Stimulated activated CD4-positive, alpha-beta T cell treated with anti-CD3 and anti-CD28 coated beads, Interleukin-4, amount 100 ng/mL, for 1 hour (primary cell): ENCODE measurements around the gene PTPN2.
"Not testable (repeated sequence)": the region's sequence is repeated elsewhere in the genome, so short reads cannot be mapped to it uniquely, and the experiment has no call there.

Experiments used
- DNase-seq: peaks from one replicate; pipeline ENCODE4 v3.0.0-alpha.2; 2020

PTPN2 gene

DNA sequence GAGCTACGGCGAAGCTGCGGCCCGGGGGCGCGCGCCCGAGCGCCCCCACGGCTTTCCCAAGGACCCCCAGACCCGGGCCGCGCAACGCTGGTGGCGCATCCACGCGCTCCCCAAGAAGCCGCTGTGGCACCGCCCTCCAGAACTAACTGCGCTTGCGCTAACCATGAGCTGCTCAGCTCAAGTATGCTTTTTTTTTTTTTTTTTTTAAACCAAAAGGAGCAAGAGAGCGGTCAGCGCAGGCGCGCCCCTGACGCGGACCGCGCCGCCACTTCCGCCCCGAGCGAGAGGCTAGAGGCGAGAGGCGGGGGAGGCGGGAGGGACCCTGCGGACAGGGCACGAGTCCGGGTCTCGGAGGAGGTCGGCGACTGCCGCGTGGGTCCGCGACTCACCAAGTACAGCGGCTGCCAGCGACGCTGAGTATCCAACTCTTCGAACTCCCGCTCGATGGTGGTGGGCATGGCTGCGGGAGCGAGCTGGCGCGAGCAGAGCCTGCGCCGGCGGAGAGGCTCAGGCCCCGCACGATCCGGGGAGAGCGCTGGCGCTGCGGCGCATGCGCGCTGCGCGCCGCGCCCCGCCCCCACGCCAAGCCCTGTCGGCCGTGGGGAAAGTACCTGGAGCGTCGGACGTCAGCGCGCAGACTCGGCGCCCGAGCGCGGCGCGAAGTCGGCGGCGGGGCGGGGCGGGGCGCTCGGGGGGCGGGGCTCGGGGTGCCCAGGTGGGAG is at the start of gene PTPN2:
Gene PTPN2 (minus strand): TSS at position 554 of the 722 bp plus-strand sequence. CDS start 96 bp downstream, at position 458.
- peak; percentile 89 for DNase-seq

DNA sequence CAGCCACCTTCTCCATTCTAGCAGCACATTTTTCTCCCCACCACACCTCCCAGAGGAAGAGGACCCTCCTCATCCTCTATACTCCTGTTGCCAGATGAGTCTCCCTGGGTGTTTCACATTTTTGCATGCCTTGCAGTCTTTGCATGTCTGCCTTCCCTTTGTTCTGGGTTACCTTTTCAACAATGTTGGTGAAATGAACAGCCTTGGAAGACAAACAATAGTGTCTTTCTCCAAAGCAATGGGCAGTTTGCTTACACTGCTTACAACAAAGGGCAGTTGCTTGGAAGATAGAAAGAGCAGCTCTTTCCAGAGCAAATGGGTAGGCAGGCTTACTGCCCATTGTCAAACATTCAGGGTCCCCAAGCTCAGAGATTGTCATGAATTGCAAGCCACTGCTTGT is 49.3 kb upstream of the PTPN2 start:
- no peak for DNase-seq

DNA sequence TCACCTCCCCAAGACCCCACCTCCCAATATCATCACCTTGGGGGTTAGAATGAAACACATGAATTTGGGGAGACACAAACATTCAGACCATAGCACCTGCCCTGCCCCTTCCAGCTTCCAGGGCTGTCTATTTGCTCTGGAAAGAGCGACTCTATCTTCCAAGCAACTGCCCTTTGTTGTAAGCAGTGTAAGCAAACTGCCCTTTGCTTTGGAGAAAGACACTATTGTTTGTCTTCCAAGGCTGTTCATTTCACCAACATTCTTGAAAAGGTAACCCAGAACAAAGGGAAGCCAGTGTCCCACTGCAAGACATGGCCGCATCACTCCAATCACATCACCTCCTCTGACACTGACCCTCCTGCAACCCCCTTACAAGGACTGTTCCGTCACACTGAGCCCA is 46.9 kb upstream of the PTPN2 start:
- no peak for DNase-seq

DNA sequence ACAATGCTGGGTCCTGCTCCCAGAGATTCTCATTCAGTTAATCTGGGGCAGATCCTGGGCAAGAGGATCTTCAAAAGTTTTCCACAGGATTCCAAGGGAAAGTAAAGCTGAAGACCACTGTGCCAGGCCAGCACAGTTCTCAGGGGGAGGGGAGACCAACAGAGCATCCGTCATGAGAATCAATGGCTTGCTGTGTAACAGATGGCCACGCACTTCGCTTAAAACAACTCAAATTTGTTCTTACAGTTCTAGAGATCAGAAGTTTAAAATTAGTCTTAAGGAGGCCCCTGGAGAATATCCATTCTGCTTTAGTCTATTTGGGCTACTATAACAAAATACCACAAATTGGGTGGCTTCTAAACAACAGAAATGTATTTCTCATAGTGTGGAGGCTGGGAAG is 46.3 kb upstream of the PTPN2 start:
- no peak for DNase-seq

DNA sequence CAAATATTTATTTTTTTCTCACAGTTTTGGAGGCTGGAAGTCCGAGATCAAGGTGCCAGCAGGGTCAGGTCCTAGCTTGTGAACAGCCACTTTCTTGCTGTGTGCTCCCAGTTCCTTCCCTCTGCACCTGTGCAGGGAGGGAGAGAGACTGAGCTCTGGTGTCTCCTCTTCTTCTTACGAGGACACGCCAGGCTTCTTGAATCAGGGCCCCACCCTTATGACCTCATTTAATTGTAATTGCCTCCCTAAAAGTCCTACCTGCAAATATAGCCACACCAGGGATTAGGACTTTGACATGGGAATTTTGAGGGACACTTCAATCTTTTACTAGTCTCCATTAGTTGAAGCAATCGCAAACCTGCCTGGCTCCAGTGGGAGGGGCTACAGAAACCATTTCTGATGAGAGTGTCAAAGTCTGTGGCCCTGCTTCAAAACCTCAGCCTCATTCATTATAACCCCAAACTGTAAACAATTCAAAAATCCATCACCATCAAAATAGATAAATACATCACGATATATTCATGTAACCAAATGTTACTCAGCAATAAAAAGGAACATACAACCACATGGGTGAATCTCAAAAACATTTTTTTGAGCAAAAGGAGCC is 45.5 kb upstream of the PTPN2 start:
- no peak for DNase-seq

DNA sequence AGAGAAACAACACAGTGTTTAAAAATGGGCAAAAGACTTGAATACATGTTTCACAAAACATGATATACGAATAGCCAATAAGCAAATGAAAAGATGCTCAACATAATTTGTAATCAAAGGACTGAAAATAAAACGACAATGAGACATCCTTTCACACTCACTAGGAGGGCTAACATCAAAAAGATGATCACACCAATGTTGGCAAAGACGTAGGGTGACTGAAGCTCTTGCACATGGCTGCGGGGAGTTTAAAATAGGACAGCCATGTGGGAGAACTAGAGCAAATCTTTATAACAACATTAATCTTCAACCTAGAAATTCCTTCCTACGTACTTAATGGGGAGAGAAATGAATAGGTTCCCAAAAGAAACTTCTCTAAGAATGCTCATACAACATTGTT is 44.6 kb upstream of the PTPN2 start:
- DNase-seq = no peak

DNA sequence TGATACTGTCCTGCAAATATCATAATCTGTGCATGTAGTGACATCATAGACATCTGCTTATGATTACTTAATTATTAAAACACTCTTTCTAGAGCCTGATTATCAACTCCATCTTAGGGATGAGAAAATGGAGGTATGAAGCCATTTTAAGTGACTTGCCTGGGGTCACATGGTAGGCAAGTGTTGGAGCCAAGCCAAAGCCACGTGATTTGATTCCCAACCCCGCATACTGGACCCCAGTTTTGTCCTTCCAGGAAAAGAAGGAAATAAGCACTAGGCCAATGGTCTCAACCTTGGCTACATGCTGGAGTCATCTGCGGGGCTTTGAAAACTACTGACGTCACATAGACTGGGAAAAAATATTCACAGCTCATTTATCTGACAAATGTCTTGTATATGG is 44.2 kb upstream of the PTPN2 start:
- no peak for DNase-seq

DNA sequence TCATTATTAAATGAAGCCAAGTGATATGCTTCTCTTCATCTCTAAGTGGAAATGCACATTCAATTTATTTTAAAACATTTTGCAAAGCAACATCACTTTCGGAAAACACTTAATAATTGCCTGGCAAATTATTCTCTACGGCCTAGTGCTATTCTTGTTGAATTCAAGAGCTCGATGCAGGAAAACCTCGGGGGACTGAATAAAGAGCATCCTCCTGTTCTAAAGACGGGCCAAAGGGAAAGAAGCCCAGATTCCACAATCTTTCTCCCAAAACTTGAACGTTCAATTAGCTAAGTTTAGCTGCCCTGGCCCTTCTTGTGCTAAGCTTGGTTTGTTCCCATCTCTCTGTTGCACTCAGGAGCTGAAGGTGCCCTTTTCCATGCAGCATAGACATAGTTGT is 40.6 kb upstream of the PTPN2 start:
- no peak for DNase-seq

DNA sequence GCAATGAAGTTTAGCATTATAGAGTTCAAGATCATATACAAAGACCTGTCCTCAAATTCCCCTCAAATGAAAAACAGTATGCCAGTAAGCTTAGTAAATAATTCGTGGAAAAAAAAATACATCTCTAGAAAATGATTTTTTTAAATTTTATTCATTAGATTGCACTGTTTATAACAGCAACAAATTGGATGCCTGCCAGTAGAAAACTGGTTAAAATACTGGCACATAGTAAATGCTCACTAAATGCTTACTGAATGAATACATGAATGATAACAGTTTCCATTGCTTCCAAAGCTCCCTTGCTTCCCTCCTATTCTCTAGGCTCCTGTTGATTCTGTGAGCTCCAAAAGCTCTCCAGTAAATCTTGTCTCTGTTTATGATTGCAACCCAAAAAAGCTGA is 38.2 kb upstream of the PTPN2 start:
- DNase-seq = no peak

DNA sequence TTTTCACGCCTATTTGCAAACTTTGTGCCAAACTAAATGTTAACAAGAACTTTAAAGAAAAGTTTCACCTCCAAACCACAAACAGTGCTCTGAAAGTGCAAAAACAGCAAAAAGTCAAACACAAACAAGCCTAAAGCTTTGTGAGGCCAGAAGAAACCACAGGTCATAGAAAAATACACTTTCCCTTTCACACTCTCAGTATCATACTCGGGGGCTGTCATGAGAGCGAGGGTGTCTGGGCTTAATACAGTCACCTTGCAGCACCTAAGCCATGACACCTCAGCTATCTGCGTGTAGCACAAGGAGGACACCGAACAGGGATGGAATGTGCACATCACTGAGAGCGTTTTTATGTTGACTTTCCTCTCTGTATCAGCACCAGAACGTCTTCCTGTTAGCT is 37.1 kb upstream of the PTPN2 start:
- DNase-seq = no peak

DNA sequence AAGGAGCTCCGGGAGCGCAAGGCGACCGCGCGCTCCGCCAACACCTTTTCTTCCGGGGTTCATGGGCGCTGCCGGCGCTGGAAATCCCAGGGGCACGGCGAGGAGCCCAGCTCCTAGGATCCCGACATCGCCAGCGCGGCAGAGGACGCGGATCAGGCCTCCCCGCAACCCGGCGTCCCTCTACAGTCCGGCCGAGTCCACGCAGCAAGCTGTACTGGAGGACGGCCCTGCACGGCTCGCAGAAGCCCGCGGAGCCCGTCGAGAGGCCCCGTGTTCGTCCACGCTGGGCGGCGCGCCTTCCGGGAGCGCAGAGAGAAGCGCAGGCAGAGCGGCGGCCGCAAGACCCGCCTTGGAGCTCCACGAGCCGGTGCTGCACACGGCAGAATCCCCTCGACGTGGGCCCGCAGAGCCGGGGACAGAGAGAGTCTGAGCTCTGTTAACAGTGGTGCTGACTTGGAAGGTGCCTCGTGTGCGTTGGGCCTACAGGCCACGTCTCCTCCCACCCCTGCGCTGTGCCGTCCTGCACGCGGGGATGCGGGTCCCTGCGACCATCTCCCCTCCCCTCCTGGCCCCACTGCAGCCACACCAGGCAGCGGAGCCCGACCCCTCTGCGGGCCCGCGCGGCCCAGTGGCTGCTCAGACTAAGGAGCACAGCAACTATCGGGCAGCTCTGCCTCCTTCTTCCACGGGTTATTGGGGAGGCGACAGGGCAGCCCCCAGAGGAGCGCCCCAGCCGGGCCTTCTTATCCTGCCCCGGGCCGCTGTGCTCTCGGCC is 28.1 kb upstream of the PTPN2 start:
- DNase-seq = no peak

DNA sequence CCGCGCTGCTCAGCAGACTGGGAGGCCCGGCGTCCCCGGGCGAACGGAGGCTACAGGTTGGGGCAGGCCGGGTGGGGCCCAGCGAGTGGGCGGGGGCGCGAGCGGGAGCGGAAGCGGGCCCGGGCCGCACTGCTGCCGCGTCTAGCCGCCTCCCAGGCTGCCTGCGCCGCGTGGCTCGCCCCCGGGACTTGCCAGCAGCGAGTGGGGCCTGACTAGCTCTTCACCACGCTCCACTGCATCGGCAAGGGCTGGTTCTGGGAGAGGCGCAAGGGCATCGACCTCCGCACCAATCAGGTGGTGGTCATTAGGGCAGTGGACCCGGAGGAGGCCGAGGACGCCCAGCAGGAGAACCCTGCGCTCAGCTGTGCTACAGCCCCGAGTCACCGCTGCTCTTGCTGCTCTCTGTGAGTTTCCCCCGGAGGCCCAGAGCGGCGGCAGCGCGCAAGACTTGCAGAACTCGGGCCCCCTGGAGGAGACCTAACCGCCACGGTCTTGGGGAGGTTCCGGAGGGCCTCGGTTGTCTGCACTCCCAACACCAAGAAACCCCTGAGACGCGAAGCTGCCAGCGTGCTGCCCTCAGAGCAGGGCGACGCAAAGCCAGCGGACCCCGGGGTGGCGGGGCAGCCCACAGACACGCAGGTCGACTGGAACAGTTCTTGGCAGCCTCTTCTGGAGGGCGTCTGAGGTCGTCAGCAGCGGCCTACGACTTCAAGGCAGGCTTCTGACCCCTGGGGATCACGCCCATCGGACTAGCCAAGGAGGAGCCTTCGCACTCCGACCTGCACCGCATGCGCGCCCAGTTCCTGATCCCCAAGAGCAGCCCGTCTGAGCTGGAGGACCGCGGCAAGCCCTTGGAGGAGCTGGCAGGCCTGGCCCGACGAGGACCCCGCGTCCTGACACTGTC is 27.2 kb upstream of the PTPN2 start:
- peak; percentile 64 for DNase-seq

DNA sequence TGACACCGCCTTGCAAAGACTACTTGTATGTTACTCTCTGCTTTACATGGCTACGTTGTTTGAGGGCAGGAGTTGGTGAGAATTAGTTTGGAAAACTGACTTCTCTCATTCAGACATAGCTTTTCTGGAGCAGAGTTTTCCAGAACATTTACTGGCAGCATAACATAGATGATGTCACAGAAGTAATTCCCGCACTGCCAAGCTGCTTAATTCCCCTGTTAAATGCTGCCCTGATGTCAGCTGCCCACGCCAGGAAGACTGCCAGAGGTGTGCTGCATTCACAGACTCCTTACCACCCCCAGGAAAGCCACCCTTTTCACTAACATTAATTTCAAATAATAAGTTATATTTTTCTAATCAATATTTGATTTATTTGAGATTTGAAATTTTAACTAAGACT is 24.7 kb upstream of the PTPN2 start:
- no peak for DNase-seq

DNA sequence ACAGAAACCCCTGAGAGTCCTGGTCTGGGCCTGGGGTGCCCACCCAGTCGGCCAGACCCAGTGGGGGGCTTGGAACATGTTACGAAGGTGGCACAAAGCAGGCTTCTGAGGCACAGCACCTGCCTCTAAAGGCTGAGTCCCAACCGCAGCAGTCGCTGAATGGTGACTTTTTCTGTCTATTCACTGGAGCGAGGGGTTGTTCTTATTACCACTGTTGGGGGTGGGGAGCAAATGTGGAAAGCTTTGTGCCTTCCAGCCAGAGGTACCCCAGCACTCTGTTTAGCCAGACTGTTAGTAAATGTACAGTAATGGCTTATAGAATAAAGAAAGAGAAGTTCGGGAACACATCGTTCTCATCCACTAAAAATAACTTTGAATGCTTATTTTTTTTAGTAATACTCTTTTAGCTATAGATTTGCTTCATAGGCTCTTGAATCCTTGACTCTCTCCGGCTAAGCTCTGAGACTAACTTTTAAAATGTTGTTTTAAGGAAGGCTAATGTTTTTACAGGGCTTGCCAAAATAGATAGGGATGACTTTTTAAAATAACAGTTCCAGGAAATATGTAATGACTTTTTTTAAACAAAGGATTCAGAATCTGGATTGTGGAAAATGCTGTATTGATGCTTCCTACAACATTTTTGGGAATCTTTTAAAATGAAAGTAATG is 23.4 kb upstream of the PTPN2 start:
- DNase-seq = no peak

DNA sequence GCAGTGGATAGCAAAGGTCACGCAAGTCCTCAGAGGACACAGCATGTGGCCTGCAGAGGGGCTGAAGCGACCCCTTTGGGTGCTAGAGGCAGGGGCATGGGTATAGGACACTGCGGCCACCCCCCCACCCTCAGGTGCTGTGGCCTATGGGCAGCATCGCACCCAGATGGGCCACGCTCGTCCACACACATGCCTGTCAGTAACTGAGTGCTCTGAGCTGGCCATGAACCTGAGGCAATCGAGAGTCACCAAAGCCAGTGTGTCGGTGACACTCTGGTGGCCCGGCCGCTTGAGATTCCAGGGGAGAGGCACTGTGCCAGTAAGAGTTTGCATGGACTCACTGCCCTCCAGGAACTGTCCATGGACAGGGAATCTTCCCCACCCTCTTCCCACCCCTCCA is 22.7 kb upstream of the PTPN2 start:
- DNase-seq = no peak

DNA sequence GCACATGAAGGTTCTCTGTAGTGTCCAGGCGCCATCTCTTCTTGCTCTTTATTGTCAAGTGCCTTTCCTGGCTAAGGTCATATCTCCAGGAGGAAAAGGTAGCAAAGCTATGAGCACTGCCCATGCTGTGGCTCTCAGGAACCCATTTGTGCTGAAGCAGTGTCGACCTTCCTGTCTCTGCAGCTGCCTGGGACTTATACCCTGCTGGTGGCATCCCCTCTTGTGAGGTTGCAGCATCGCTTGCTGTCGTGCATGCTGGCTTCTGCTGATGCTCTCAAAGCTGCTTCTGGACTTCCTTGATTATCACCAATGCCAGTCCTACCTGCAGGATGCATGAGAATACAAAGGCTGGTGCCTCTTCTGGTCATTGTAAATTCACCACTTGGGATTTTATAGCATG is 22.1 kb upstream of the PTPN2 start:
- no peak for DNase-seq

DNA sequence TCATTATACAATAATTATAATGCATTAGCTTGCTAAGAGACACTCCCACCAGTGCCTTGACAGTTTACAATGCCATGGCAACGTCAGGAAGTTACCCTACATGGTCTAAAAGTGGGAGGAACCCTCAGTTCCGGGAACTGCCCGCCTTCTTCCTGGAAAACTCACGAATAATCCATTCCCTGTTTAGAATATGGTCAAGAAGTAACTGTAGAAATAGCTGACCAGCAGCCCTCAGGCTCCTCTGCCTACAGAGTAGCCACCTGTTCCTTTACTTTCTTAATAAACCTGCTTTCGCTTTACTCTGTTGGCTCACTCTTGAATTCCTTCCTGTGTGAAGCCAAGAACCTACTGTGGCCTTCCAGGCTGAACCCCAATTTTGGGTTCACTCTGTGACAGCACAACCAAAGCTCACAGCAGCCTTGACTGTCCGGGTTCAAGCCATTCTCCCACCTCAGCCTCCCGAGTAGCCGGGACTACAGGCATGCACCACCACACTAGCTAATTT is 20.0 kb upstream of the PTPN2 start:
- peak; percentile 36 for DNase-seq

DNA sequence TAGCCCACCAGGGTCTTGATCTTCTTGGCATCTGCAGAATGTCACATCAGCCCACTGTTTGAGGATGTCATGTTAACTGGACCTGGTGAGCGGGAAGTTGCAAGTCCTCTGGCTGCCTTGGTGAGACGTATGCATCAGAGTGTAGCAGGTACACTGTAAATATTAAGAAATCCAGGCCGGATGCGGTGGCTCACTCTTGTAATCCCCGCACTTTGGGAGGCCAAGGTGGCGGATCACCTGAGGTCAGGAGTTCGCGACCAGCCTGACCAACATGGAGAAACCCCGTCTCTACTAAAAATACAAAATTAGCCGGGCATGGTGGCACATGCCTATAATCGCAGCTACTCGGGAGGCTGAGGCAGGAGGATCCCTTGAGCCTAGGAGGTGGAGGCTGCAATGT is 17.2 kb upstream of the PTPN2 start:
- DNase-seq = not testable (repeated sequence)

DNA sequence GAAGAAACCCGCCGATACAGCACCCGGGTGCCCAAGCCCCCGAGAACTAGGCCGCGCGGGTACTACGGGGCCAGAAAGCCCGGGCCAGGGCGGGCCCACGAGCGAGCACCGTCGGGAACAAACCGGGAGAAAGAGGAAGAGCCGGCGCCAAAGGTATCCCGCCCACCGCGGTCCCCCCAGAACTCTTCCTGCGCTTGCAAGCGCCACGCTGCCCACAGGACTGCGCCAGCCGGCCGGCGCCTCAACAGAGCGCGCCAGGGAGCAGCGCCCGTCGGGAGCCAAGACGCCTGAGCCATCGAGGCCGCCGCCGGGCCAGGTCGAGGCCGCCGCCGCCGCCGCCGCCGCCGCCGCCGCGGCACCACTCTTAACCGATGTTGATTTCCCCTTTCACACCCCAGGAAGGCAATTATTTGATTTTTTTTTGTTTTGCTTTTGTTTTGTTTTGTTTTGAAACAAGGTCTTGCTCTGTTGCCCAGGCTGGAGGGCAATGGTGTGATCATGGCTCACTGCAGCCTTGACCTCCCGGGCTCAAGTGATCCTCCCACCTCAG is 12.8 kb upstream of the PTPN2 start:
- DNase-seq = not testable (repeated sequence)

DNA sequence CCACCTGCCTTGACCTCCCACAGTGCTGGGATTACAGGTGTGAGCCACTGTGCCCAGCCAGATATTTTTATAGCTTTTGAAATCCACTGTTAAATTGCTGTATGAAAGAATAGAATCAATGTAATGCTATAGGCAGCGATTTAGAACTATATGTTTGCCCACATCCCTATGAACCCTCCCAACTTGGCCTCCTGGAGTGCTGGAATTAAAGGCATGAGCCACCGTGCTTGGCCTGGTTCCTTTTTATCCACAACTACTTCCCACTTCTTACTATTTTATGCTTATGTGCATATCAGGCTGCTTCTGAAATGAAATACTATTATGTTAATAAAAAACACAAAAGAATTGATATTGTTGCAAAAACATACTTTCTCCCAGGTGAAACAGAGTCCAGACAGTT is 11.6 kb upstream of the PTPN2 start:
- no peak for DNase-seq

DNA sequence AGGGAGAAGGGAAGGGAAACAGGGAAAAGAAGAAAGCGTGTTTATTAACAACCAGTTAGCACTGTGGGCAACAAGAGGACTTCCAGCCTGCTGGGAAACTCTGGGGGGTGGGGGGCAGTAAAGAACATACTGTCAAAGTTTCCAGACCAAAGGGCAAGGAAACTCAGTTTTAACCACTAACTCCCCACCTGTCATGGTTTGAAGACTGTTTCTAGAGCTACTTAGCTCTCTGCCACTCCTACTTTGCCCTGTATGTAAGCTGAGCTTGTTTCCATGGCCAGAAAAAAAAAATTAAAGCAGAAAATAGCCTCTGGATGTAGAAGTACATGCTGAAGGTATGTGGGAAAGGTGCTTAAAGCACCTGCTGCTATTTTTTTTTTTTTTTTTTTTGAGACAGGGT is 11.0 kb upstream of the PTPN2 start:
- no peak for DNase-seq

DNA sequence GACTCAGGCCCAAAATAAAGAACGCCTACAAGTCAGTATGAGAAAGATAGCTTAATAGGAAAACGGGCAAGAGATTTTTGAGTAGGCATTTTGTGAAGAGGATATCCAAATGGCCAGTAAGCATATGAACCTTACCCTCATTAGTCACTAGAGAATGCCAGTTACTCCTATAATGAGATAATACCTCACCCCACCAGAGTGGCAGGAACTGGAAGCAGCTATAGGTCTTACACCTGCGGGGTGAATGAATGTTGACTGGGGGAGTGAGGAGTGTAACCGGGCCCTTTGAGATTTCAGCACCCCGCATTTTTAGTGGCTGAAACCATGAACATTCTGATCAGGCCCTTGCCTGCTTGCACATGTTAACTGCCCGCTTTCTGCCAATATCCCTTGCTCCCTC is 7.5 kb upstream of the PTPN2 start:
- no peak for DNase-seq
